Lower leg skin (tissue), 3 donors: Measurements from ENCODE around the gene OR5L2.

Source experiments
- CTCF ChIP-seq, 3 donors: fragments of 450-650 bp; IDR thresholded peaks; one replicate each; pipeline ENCODE4 v1.5.1; 2016; ENCODE audit warnings: antibody characterized with exemption in 3 of 3, mild to moderate bottlenecking in 3 of 3, moderate library complexity in 2 of 3
- POLR2A ChIP-seq, 2 donors: fragments of 450-650 bp; IDR thresholded peaks; one replicate each; pipeline ENCODE4 v1.6.1; 2016 to 2017; ENCODE audit warnings: antibody characterized with exemption in 2 of 2, mild to moderate bottlenecking in 1 of 2, moderate library complexity in 1 of 2

DNA sequence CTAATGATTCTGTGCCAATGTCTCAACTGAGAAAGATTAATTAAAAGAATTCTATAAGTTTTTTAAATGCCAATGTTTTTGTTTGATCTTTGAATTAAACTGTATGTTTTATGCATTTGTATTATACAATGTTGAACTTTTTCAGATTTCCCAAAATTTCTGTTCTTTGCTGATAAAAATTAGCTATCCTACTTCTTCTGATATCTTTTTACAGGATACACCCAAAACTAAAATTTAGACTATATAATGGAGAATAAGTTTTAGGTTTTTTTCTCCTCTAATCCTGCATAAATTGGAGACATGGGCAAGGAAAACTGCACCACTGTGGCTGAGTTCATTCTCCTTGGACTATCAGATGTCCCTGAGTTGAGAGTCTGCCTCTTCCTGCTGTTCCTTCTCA, at the start of gene OR5L2:
- no peak for TF ChIP-seq CTCF (IDR thresholded peaks at IDR 0.05)
- TF ChIP-seq POLR2A (IDR thresholded peaks at IDR 0.05): no peak
